GM12891 (cell line): ENCODE results near the gene S100A2.

ENCODE experiments used
- PAX5 ChIP-seq: IDR thresholded peaks from 2 replicates; pipeline ENCODE4 v1.6.1; 2011; ENCODE audit warnings: low read length, moderate library complexity, mild to moderate bottlenecking; ENCODE audit not compliant: insufficient read depth, severe bottlenecking
- POLR2A ChIP-seq: IDR thresholded peaks from 2 replicates; pipeline ENCODE4 v1.6.1; 2011; ENCODE audit warnings: low read depth, low read length, control low read depth
- POLR2AphosphoS5 ChIP-seq: IDR thresholded peaks from 2 replicates; pipeline ENCODE4 v1.6.1; 2011; ENCODE audit warnings: low read depth, low read length, control low read depth
- SPI1 ChIP-seq: IDR thresholded peaks from 2 replicates; pipeline ENCODE4 v1.6.1; 2011; ENCODE audit warnings: low read depth, low read length, control low read depth
- TAF1 ChIP-seq: IDR thresholded peaks from 2 replicates; pipeline ENCODE4 v1.6.1; 2011; ENCODE audit warnings: low read depth, low read length, control low read depth

DNA sequence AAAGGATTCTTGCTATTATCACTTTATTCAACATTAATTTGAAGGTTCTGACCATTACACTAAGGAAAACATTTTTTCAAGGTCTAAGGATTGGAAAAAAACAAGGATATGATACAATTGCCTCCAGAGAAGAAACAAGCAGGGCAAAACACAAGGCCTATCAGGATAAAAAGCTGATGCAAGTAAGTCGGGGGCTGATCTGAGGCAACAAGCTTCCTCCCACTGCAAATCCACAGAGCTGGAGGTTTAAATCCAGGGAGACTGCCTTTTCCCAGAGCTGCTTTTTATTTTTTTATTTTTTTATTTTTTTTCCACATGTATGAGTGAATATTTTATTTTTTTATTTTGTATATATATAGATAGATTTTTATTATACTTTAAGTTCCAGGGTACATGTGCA is 19.4 kb upstream of the S100A2 start:
- TF ChIP-seq POLR2AphosphoS5 = no peak
- TF ChIP-seq POLR2A = no peak
- TF ChIP-seq SPI1 = no peak
- TF ChIP-seq TAF1 = no peak
- TF ChIP-seq PAX5 = no peak
